ENCODE measurements around the gene KCNQ2. TPM values are rescaled to one million over a fixed set of nuclear protein-coding genes. Genes with fewer than 3 reads are reported as not detected.
"Not testable (repeated sequence)": the region's sequence is repeated elsewhere in the genome, so short reads cannot be mapped to it uniquely, and the experiment has no call there.

The KCNQ2 gene
- total and polyA plus RNA-seq, 3 donors from 2014 or later, result 36.2 to 60.9 (median 49.2) TPM

DNA sequence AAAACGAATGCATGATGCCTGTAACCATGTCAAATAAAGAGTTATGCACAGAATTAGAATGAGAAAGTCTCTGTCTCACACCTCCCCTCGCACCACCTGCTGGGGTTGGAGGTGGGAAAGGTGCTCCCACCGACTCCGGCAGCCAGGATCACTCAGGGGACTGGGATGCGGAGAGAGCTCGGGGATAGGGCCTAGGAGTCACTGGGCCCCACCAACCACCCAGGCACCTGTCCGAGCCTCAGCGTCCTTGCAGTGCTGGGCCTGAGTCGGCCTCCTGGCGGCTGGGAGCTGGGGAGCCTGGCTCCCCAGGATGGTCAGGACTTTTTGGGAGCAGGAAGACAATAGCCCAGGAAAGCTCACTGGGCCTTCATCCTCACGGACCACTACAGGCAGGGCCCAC, 88.9 kb downstream of the KCNQ2 start:
- Histone ChIP-seq H3K27me3 (no peaks in the 10 kb centered on the region), H3K36me3 (ENCODE audit: low read depth, missing control alignments) (no peaks in the 10 kb centered on the region), H3K9me3 (no peaks in the 10 kb centered on the region), H3K4me3 (no peak overlapping the region), H3K4me1 (no peaks in the 10 kb centered on the region), H3K27ac (no peak overlapping the region)
- no peak for DNase-seq
- 76 to 81% methylated on average over 4 to 11 of the region's 11 CpGs for WGBS, 2 donors
- intact Hi-C loops (cut with DNase I; ENCODE audit: low total_unique reads), result loop anchor here (5.0 kb wide), 1 partner anchor 76 kb away; no protein-coding TSS in a partner anchor
- TF ChIP-seq, protein P1, sequence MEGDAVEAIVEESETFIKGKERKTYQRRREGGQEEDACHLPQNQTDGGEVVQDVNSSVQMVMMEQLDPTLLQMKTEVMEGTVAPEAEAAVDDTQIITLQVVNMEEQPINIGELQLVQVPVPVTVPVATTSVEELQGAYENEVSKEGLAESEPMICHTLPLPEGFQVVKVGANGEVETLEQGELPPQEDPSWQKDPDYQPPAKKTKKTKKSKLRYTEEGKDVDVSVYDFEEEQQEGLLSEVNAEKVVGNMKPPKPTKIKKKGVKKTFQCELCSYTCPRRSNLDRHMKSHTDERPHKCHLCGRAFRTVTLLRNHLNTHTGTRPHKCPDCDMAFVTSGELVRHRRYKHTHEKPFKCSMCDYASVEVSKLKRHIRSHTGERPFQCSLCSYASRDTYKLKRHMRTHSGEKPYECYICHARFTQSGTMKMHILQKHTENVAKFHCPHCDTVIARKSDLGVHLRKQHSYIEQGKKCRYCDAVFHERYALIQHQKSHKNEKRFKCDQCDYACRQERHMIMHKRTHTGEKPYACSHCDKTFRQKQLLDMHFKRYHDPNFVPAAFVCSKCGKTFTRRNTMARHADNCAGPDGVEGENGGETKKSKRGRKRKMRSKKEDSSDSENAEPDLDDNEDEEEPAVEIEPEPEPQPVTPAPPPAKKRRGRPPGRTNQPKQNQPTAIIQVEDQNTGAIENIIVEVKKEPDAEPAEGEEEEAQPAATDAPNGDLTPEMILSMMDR (IDR thresholded peaks at IDR 0.05), result no peak
- TF ChIP-seq POLR2A (IDR thresholded peaks at IDR 0.05), result no peak

GRCh38 chr20:63382551-63383300, 89.7 kb downstream of the KCNQ2 start:
- 70 to 75% methylated on average over 17 of the region's 17 CpGs for WGBS, 2 donors

GRCh38 chr20:63381781-63382431, 90.5 kb downstream of the KCNQ2 start:
- no peak for DNase-seq
- Histone ChIP-seq H3K4me3 (no peak overlapping the region), H3K36me3 (ENCODE audit: low read depth, missing control alignments) (no peaks in the 10 kb centered on the region), H3K4me1 (peaks cover 8% of the 10 kb centered on the region), H3K27me3 (no peaks in the 10 kb centered on the region), H3K9me3 (no peaks in the 10 kb centered on the region), H3K27ac (no peak overlapping the region)
- intact Hi-C loops (cut with DNase I; ENCODE audit: low total_unique reads), result loop anchor here (5.0 kb wide), 1 partner anchor 75 kb away; no protein-coding TSS in a partner anchor
- WGBS, 2 donors, result 51 to 62% methylated on average over 9 to 19 of the region's 22 CpGs
- TF ChIP-seq, protein P1 (IDR thresholded peaks at IDR 0.05), result peak; percentile 84 to 93 (median 91)
- TF ChIP-seq POLR2A (IDR thresholded peaks at IDR 0.05), result no peak

More at GRCh38 chr20:63382551-63383300, 89.7 kb downstream of the KCNQ2 start:
- Histone ChIP-seq H3K4me3 (no peak overlapping the region), H3K27ac (no peak overlapping the region), H3K9me3 (no peaks in the 10 kb centered on the region), H3K36me3 (ENCODE audit: low read depth, missing control alignments) (no peaks in the 10 kb centered on the region), H3K27me3 (no peaks in the 10 kb centered on the region), H3K4me1 (peaks cover 4% of the 10 kb centered on the region)
- no peak for TF ChIP-seq POLR2A (IDR thresholded peaks at IDR 0.05)
- TF ChIP-seq, protein P1 (IDR thresholded peaks at IDR 0.05), result no peak
- intact Hi-C loops (cut with DNase I; ENCODE audit: low total_unique reads), result loop anchor here (5.0 kb wide), 1 partner anchor 75 kb away; no protein-coding TSS in a partner anchor
- DNase-seq, result no peak

GRCh38 chr20:63380346-63380870, 92.0 kb downstream of the KCNQ2 start:
- TF ChIP-seq POLR2A (IDR thresholded peaks at IDR 0.05), result no peak
- TF ChIP-seq, protein P1 (IDR thresholded peaks at IDR 0.05), result no peak
- Histone ChIP-seq H3K4me3 (no peak overlapping the region), H3K27ac (no peak overlapping the region), H3K36me3 (ENCODE audit: low read depth, missing control alignments) (no peaks in the 10 kb centered on the region), H3K27me3 (no peaks in the 10 kb centered on the region), H3K9me3 (no peaks in the 10 kb centered on the region), H3K4me1 (peaks cover 8% of the 10 kb centered on the region)
- no peak for DNase-seq
- WGBS, 2 donors, result 88 to 89% methylated on average over 6 to 21 of the region's 21 CpGs
- intact Hi-C loops (cut with DNase I; ENCODE audit: low total_unique reads), result loop anchor here (5.0 kb wide), 1 partner anchor 73 kb away; no protein-coding TSS in a partner anchor

GRCh38 chr20:63379872-63380271, 92.6 kb downstream of the KCNQ2 start:
- peak; percentile 46 for DNase-seq
- not testable (repeated sequence) for H3K4me1 ChIP-seq; H3K9me3 ChIP-seq; H3K27ac ChIP-seq; H3K36me3 ChIP-seq (ENCODE audit: low read depth, missing control alignments); H3K27me3 ChIP-seq; H3K4me3 ChIP-seq
- WGBS, 2 donors, result 84 to 85% methylated on average over 9 of the region's 9 CpGs
- intact Hi-C loops (cut with DNase I; ENCODE audit: low total_unique reads), result loop anchor here (5.0 kb wide), 2 partner anchors 63 to 73 kb away; no protein-coding TSS in a partner anchor

All from testis (tissue), 3 donors.